H9 (cell line): Measurements from ENCODE around the gene ADAMTSL3. TPM values are rescaled to one million over a fixed set of nuclear protein-coding genes. Genes with fewer than 3 reads are reported as not detected.

ENCODE experiments used
- DNase-seq: peaks from one replicate; pipeline ENCODE4 v3.0.0-alpha.2; 2017
- H2AFZ ChIP-seq: one replicate; pipeline ENCODE4 v1.6.1; 2013; ENCODE audit warnings: mild to moderate bottlenecking, low read length, control low read depth, moderate library complexity
- H2AK5ac ChIP-seq: 2 replicates; pipeline ENCODE4 v1.6.1; 2013; ENCODE audit warnings: low read length, control low read depth, mixed read lengths; ENCODE audit not compliant: insufficient read length
- H2BK120ac ChIP-seq: one replicate; pipeline ENCODE4 v1.6.1; 2013; ENCODE audit warnings: low read depth, mild to moderate bottlenecking, low read length, control low read depth, inconsistent platforms; ENCODE audit not compliant: poor library complexity, severe bottlenecking
- H2BK12ac ChIP-seq: 2 replicates; pipeline ENCODE4 v1.6.1; 2013; ENCODE audit warnings: low read length, control low read depth, mixed read lengths, low read depth; ENCODE audit not compliant: insufficient read length
- H2BK15ac ChIP-seq: 2 replicates; pipeline ENCODE4 v1.6.1; 2013; ENCODE audit warnings: low read depth, low read length, control low read depth
- H2BK20ac ChIP-seq: one replicate; pipeline ENCODE4 v1.6.1; 2013; ENCODE audit warnings: low read depth, mild to moderate bottlenecking, low read length, control low read depth, inconsistent platforms; ENCODE audit not compliant: poor library complexity, severe bottlenecking
- H2BK5ac ChIP-seq: 2 replicates; pipeline ENCODE4 v1.6.1; 2013; ENCODE audit warnings: low read length, control low read depth, mixed read lengths; ENCODE audit not compliant: insufficient read length
- H3K14ac ChIP-seq: 2 replicates; pipeline ENCODE4 v1.6.1; 2013; ENCODE audit warnings: low read length, control low read depth; ENCODE audit not compliant: insufficient read depth
- H3K18ac ChIP-seq: 2 replicates; pipeline ENCODE4 v1.6.1; 2013; ENCODE audit warnings: low read depth, mild to moderate bottlenecking, mixed read lengths, low read length, control low read depth; ENCODE audit not compliant: insufficient read length
- H3K23ac ChIP-seq: 2 replicates; pipeline ENCODE4 v1.6.1; 2013; ENCODE audit warnings: low read length, control low read depth, mixed read lengths, low read depth; ENCODE audit not compliant: insufficient read length
- H3K23me2 ChIP-seq: 2 replicates; pipeline ENCODE4 v1.6.1; 2013; ENCODE audit warnings: low read depth, mild to moderate bottlenecking, mixed read lengths, low read length, control low read depth; ENCODE audit not compliant: insufficient read length, poor library complexity, severe bottlenecking
- H3K27ac ChIP-seq: 2 replicates; pipeline ENCODE4 v1.5.1; 2013; ENCODE audit warnings: low read length, control low read depth, mixed read lengths, low read depth; ENCODE audit not compliant: insufficient read length
- H3K27me3 ChIP-seq: 2 replicates; pipeline ENCODE4 v1.6.1; 2013; ENCODE audit warnings: low read length, control low read depth, inconsistent platforms; ENCODE audit not compliant: insufficient read depth
- H3K4ac ChIP-seq: 2 replicates; pipeline ENCODE4 v1.6.1; 2013; ENCODE audit warnings: low read depth, mild to moderate bottlenecking, control low read depth, inconsistent platforms, low read length, moderate library complexity
- H3K4me1 ChIP-seq: 2 replicates; pipeline ENCODE4 v1.6.1; 2013; ENCODE audit warnings: low read length, control low read depth, inconsistent platforms; ENCODE audit not compliant: insufficient read depth
- H3K4me2 ChIP-seq: 2 replicates; pipeline ENCODE4 v1.6.1; 2013; ENCODE audit warnings: low read length, control low read depth, mixed read lengths; ENCODE audit not compliant: insufficient read length, insufficient read depth
- H3K56ac ChIP-seq: 2 replicates; pipeline ENCODE4 v1.6.1; 2013; ENCODE audit warnings: low read depth, mild to moderate bottlenecking, mixed read lengths, low read length, control low read depth; ENCODE audit not compliant: insufficient read length
- H3K79me1 ChIP-seq: 2 replicates; pipeline ENCODE4 v1.6.1; 2013; ENCODE audit warnings: low read depth, mild to moderate bottlenecking, moderate library complexity, low read length, control low read depth, inconsistent platforms; ENCODE audit not compliant: insufficient read depth, poor library complexity, severe bottlenecking
- H3K79me2 ChIP-seq: 2 replicates; pipeline ENCODE4 v1.6.1; 2013; ENCODE audit warnings: low read length, control low read depth, inconsistent platforms; ENCODE audit not compliant: insufficient read depth
- H3K9ac ChIP-seq: 2 replicates; pipeline ENCODE4 v1.6.1; 2013; ENCODE audit warnings: low read length, control low read depth, mixed read lengths; ENCODE audit not compliant: insufficient read length; ENCODE audit errors: extremely low read depth
- H3K9me3 ChIP-seq: one replicate; pipeline ENCODE4 v1.6.1; 2013; ENCODE audit warnings: low read depth, low read length, inconsistent platforms; ENCODE audit not compliant: control insufficient read depth
- H3T11ph ChIP-seq: one replicate; pipeline ENCODE4 v1.6.1; 2013; ENCODE audit warnings: mild to moderate bottlenecking, low read length, control low read depth, inconsistent platforms
- H4K20me1 ChIP-seq: one replicate; pipeline ENCODE4 v1.6.1; 2013; ENCODE audit not compliant: control insufficient read depth, insufficient read length, insufficient read depth
- H4K5ac ChIP-seq: 2 replicates; pipeline ENCODE4 v1.6.1; 2013; ENCODE audit warnings: low read depth, mild to moderate bottlenecking, mixed read lengths, low read length, control low read depth; ENCODE audit not compliant: insufficient read length
- H4K8ac ChIP-seq: replicated peaks from 2 replicates; pipeline ENCODE4 v1.6.1; 2013; ENCODE audit warnings: low read length, control low read depth, mixed read lengths, low read depth; ENCODE audit not compliant: insufficient read length
- H4K91ac ChIP-seq: 2 replicates; pipeline ENCODE4 v1.6.1; 2013; ENCODE audit warnings: low read depth, mild to moderate bottlenecking, moderate library complexity, mixed read lengths, low read length, control low read depth; ENCODE audit not compliant: insufficient read length
- H3K27ac Mint-ChIP-seq, 3 experiments: 2 replicates in 2 of 3; 3 replicates in 1 of 3; pipeline ENCODE4 v1.8.0; 2020 to 2021; ENCODE audit warnings: mixed read lengths in 3 of 3, mild to moderate bottlenecking in 1 of 3, moderate library complexity in 1 of 3
- H3K27me3 Mint-ChIP-seq: 2 replicates; pipeline ENCODE4 v1.8.0; 2021; ENCODE audit warnings: low read depth, mild to moderate bottlenecking, moderate library complexity, mixed read lengths
- H3K36me3 Mint-ChIP-seq, 3 experiments: 2 replicates in 2 of 3; 3 replicates in 1 of 3; pipeline ENCODE4 v1.8.0; 2020 to 2021; ENCODE audit warnings: low read depth in 3 of 3, mixed read lengths in 3 of 3; ENCODE audit not compliant: insufficient read depth in 1 of 3
- H3K4me1 Mint-ChIP-seq, 2 experiments: 2 replicates each; pipeline ENCODE4 v1.8.0; 2020; ENCODE audit warnings: mixed read lengths in 2 of 2
- H3K4me3 Mint-ChIP-seq, 2 experiments: 2 replicates in 1 of 2; 3 replicates in 1 of 2; pipeline ENCODE4 v1.8.0; 2020 to 2021; ENCODE audit warnings: mild to moderate bottlenecking in 2 of 2, mixed read lengths in 2 of 2, moderate library complexity in 1 of 2
- H3K9me3 Mint-ChIP-seq, 2 experiments: 2 replicates in 1 of 2; 3 replicates in 1 of 2; pipeline ENCODE4 v1.8.0; 2020; ENCODE audit warnings: mild to moderate bottlenecking in 2 of 2, mixed read lengths in 2 of 2, moderate library complexity in 1 of 2
- WGBS: extraction: QIAGEN DNeasy Blood & Tissue Kit; methylation state at CpG from one replicate; pipeline ENCODE4 v1.1.7; 2013; ENCODE audit warnings: missing lambda C conversion rate, low lambda C conversion rate, mixed read lengths; ENCODE audit not compliant: insufficient read length; ENCODE audit errors: extremely low coverage; 5-methylcytosine and 5-hydroxymethylcytosine counted together
- total RNA-seq: library from RNA; stranded (reverse); gene quantifications from 2 replicates; pipeline ENCODE4 v1.2.1, GENCODE V29; 2021
- TF ChIP-seq, protein P1 (sequence below): fragments of 200-600 bp; sonication (generic); conservative IDR thresholded peaks from 3 replicates; pipeline ENCODE4 v1.8.0; 2021; ENCODE audit warnings: antibody characterized with exemption, mild to moderate bottlenecking

The ADAMTSL3 gene
- total RNA-seq, 1 experiment from 2014 or later: 0.39 TPM

GRCh38 chr15:83682476-83683088, 28.7 kb downstream of the ADAMTSL3 start:
- Histone ChIP-seq H3K18ac (no peak overlapping the region), H3K23me2 (no peaks in the 10 kb centered on the region), H3K4me2 (no peak overlapping the region), H3K9ac (no peak overlapping the region), H2BK5ac (no peak overlapping the region), H3K4me1 (no peaks in the 10 kb centered on the region), H2BK15ac (no peak overlapping the region), H2AFZ (no peak overlapping the region), H3T11ph (no peak overlapping the region), H2BK12ac (no peak overlapping the region), H3K4ac (no peak overlapping the region), H3K79me1 (no peaks in the 10 kb centered on the region), H3K27me3 (no peaks in the 10 kb centered on the region), H2BK120ac (no peak overlapping the region), H3K79me2 (no peaks in the 10 kb centered on the region), H2BK20ac (no peak overlapping the region), H3K27ac (no peak overlapping the region), H3K56ac (no peak overlapping the region), H2AK5ac (no peak overlapping the region), H4K91ac (no peak overlapping the region), H3K14ac (no peak overlapping the region), H4K20me1 (no peaks in the 10 kb centered on the region), H3K23ac (no peak overlapping the region), H4K8ac (no peak overlapping the region), H3K9me3 (no peaks in the 10 kb centered on the region), H4K5ac (no peak overlapping the region)
- H3K4me3 Mint-ChIP-seq: no peak overlapping the region
- peaks cover 5 to 10% of the 10 kb centered on the region in 2 experiments; a peak in 3 of 4 replicates for H3K4me1 Mint-ChIP-seq
- peaks cover 0 to 6% of the 10 kb centered on the region in 2 experiments; a peak in 4 of 5 replicates for H3K9me3 Mint-ChIP-seq
- TF ChIP-seq, protein P1, sequence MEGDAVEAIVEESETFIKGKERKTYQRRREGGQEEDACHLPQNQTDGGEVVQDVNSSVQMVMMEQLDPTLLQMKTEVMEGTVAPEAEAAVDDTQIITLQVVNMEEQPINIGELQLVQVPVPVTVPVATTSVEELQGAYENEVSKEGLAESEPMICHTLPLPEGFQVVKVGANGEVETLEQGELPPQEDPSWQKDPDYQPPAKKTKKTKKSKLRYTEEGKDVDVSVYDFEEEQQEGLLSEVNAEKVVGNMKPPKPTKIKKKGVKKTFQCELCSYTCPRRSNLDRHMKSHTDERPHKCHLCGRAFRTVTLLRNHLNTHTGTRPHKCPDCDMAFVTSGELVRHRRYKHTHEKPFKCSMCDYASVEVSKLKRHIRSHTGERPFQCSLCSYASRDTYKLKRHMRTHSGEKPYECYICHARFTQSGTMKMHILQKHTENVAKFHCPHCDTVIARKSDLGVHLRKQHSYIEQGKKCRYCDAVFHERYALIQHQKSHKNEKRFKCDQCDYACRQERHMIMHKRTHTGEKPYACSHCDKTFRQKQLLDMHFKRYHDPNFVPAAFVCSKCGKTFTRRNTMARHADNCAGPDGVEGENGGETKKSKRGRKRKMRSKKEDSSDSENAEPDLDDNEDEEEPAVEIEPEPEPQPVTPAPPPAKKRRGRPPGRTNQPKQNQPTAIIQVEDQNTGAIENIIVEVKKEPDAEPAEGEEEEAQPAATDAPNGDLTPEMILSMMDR: no peak
- no peak overlapping the region; a peak in 1 of 7 replicates for H3K27ac Mint-ChIP-seq
- no peaks in the 10 kb centered on the region; a peak in 3 of 7 replicates for H3K36me3 Mint-ChIP-seq
- no peaks in the 10 kb centered on the region; the same call in none of the 2 replicates for H3K27me3 Mint-ChIP-seq
- no peak for DNase-seq
- no CpG with 5 or more reads among the region's 3 CpGs for WGBS
